NCI-H146 treated with DMSO at 0.1 percent for 48 hours (cell line): ENCODE data around the gene SPEM2.
"Not testable (repeated sequence)": the region's sequence is repeated elsewhere in the genome, so short reads cannot be mapped to it uniquely, and the experiment has no call there.

Source experiments
- DNase-seq: peaks from one replicate; lab custom pipeline; 2025; ENCODE audit not compliant: unreplicated experiment; lab: John Stamatoyannopoulos, UW

SPEM2 gene

DNA sequence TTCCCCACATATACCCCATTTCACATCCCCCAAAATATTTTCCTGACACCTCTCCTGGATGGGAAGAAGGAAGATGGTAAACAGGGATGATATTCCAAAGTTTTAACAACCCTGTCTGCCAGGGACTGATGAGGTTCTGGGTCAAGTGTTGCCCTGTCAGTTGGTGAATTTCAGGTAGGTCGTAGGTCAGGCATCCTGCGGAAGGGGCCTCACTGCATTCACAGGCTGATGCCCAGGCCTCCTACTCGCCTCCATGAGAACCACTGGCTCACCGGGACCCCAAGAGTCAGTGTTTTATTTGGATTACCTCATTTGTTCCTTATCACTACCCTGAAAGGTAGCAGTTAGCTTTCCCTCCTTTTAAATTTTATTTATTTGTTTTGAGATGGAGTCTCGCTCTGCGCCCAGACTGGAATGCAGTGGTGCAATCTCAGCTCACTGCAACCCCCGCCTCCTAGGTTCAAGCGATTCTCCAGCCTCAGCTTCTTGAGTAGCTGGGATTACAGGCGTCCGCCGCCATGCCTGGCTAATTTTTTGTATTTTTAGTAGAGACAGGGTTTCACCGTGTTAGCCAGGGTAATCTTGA lies 43.5 kb downstream of the SPEM2 start:
- no peak for DNase-seq

DNA sequence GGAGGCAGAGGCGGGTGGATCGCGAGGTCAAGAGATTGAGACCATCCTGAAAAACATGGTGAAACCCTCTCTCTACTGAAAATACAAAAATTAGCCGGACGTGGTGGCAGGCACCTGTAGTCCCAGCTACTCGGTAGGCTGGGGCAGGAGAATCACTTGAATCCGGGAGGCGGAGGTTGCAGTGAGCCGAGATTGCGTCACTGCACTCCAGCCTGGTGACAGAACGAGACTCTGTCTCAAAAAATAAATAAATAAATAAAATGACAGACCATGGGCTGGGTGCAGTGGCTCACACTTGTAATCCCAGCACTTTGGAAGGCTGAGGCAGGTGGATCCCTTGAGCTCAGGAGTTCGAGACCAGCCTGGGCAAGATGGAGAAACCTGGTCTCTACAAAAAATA lies 44.4 kb downstream of the SPEM2 start:
- DNase-seq = not testable (repeated sequence)

DNA sequence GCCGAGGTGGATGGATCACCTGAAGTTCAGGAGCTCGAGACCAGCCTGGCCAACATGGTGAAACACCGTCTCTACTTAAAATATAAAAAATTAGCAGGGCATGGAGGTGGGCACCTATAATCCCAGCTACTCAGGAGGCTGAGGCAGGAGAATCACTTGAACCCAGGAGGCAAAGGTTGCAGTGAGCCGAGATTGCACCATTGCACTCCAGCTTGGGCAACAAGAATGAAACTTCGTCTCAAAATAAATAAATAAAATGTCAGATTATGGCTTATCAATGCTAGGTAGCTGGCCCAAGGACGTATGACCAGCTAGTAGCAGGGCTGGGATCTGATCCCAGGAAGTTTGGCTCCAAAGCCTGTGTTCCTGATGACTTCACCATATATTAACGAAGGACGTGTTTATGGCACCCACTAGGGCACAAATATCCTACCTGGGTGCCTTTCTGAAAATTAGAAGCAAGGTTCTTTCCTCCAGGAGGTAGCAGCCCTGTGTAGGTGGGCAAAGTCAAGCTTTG lies 45.1 kb downstream of the SPEM2 start:
- not testable (repeated sequence) for DNase-seq

DNA sequence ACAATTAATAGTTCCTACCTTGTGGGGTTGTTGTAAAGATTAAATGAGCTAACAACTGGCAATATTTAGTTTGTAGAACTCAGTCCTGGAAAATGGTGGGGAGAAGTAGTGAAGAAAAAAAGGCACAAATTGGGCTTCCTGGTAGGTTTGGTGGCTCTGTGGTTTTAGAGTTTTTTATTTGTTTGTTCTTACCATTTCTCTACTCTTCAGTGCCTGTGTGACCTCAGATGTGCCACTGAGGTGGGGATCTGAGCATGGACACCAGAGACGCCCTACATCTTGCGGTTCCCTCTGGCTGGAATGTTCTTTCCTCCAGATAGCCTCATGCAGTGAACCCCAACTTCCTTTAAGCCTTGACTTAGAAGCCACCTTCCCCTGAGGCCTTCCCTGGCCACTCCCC lies 46.3 kb downstream of the SPEM2 start:
- no peak for DNase-seq

DNA sequence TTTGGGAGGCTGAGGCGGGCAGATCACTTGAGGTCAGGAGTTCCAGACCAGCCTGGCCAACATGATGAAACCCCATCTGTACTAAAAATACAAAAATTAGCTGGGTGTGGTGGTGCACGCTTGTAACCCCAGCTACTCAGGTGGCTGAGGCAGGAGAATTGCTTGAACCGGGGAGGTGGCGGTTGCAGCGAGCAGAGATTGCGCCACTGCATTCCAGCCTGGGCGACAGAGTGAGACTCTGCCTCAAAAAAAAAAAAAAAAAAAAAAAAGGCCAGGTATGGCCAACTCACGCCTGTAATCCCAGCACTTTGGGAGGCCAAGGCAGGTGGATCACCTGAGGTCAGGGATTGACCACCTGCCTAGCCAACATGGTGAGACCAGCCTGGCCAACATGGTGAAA lies 49.4 kb downstream of the SPEM2 start:
- DNase-seq = not testable (repeated sequence)

DNA sequence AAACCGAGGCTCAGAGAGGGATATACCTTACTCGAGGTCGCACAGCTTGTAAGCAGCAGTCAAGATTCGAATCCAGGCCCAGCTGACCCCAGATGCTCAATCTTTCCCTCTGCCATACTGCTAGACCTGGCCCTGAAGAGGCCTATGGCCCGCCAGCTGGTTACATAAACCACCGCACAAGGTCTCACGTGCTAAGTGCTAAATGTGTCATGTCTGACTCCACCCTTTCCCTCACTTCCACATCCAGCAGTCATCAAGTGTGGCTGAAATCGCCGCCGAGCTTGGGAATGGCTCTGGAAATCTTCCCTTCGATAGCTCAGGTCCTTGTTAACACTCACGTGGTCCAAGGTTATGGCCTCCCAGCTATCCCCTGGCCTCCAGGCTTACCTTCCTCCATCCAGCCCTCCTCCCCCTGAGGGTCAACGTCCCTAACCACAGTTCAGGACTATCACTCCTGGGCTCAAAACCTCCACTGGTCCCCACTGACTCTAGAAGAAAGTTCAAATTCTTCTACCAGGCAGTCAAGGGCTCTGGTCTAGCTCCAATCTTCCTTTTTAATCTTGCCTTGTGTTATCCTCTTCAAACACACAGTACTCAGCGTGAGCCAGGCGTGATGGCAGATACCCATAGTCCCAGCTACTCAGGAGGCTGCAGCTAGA lies 50.5 kb downstream of the SPEM2 start:
- no peak for DNase-seq

DNA sequence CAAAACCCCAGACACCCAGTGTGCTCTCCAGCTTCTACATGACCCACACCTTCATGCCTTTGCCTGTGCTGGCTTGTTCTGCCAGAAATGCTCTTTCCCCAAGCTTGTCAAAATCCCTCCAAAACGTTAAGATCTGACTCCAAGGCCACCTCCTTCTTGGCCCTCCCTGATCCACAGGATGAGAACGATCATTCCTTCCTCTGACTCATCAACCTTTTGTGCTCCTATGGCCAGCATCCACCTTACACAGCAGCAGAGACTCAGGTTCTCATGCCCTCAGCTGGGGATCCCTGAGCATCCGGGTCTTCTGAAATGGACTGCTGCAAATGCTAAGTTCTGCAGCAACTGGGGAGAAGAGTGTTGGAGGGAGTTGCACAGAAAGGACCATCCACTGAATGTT lies 51.1 kb downstream of the SPEM2 start:
- DNase-seq = no peak

DNA sequence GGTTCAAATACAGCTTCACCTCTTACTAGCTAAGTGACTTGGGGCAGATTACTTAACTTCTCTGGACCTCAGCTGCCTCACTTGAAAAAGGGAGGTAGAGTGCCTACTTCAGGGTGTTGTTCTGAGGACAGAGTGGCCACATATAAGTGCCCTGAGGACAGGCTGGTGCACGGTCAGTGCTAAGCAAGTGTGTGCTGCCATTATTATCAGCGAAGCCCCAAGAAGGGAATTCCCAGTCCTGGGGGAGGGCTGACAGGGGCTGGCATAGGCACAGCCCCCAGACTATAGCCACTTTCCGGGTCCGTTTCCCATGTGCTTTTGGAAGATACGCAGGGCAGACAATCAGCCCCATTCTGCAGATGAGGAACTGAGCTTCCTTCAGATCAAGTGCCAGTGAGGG lies 51.5 kb downstream of the SPEM2 start:
- no peak for DNase-seq
